ENCODE measurements around the gene CILP.

Gene CILP

GRCh38 chr15:65180167-65180566 is 31.1 kb downstream of the CILP start:
- no peak for TF ChIP-seq POLR2AphosphoS5 (IDR thresholded peaks at IDR 0.05; ENCODE audit: low read depth, low read length)
- no peak for TF ChIP-seq TAF1 (IDR thresholded peaks at IDR 0.05; ENCODE audit: borderline replicate concordance, insufficient read depth, low read length)
- TF ChIP-seq SIN3A (IDR thresholded peaks at IDR 0.05; ENCODE audit: borderline replicate concordance, insufficient read depth, low read length), result no peak
- TF ChIP-seq, protein P1, sequence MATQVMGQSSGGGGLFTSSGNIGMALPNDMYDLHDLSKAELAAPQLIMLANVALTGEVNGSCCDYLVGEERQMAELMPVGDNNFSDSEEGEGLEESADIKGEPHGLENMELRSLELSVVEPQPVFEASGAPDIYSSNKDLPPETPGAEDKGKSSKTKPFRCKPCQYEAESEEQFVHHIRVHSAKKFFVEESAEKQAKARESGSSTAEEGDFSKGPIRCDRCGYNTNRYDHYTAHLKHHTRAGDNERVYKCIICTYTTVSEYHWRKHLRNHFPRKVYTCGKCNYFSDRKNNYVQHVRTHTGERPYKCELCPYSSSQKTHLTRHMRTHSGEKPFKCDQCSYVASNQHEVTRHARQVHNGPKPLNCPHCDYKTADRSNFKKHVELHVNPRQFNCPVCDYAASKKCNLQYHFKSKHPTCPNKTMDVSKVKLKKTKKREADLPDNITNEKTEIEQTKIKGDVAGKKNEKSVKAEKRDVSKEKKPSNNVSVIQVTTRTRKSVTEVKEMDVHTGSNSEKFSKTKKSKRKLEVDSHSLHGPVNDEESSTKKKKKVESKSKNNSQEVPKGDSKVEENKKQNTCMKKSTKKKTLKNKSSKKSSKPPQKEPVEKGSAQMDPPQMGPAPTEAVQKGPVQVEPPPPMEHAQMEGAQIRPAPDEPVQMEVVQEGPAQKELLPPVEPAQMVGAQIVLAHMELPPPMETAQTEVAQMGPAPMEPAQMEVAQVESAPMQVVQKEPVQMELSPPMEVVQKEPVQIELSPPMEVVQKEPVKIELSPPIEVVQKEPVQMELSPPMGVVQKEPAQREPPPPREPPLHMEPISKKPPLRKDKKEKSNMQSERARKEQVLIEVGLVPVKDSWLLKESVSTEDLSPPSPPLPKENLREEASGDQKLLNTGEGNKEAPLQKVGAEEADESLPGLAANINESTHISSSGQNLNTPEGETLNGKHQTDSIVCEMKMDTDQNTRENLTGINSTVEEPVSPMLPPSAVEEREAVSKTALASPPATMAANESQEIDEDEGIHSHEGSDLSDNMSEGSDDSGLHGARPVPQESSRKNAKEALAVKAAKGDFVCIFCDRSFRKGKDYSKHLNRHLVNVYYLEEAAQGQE (IDR thresholded peaks at IDR 0.05; ENCODE audit: insufficient read depth in 1 of 2, low read depth in 2 of 2, low read length in 2 of 2), result no peak
- no peak for TF ChIP-seq FOXP2 (optimal IDR thresholded peaks at IDR 0.05; ENCODE audit: borderline replicate concordance, extremely low read depth, extremely low read length, insufficient read depth)

GRCh38 chr15:65177901-65178300 is 33.4 kb downstream of the CILP start:
- TF ChIP-seq, protein P1 (IDR thresholded peaks at IDR 0.05; ENCODE audit: insufficient read depth in 1 of 2, low read depth in 2 of 2, low read length in 2 of 2), result no peak
- TF ChIP-seq POLR2AphosphoS5 (IDR thresholded peaks at IDR 0.05; ENCODE audit: low read depth, low read length) (no peak), FOXP2 (optimal IDR thresholded peaks at IDR 0.05; ENCODE audit: borderline replicate concordance, extremely low read depth, extremely low read length, insufficient read depth) (no peak), TAF1 (IDR thresholded peaks at IDR 0.05; ENCODE audit: borderline replicate concordance, insufficient read depth, low read length) (no peak), SIN3A (IDR thresholded peaks at IDR 0.05; ENCODE audit: borderline replicate concordance, insufficient read depth, low read length) (no peak)

- TF ChIP-seq FOXP2 (optimal IDR thresholded peaks at IDR 0.05; ENCODE audit: borderline replicate concordance, extremely low read depth, extremely low read length, insufficient read depth) (no peak), TAF1 (IDR thresholded peaks at IDR 0.05; ENCODE audit: borderline replicate concordance, insufficient read depth, low read length) (no peak), POLR2AphosphoS5 (IDR thresholded peaks at IDR 0.05; ENCODE audit: low read depth, low read length) (no peak), SIN3A (IDR thresholded peaks at IDR 0.05; ENCODE audit: borderline replicate concordance, insufficient read depth, low read length) (no peak)
- TF ChIP-seq, protein P1 (IDR thresholded peaks at IDR 0.05; ENCODE audit: insufficient read depth in 1 of 2, low read depth in 2 of 2, low read length in 2 of 2), result no peak
Measured at GRCh38 chr15:65176056-65176455, 35.2 kb downstream of the CILP start.

DNA sequence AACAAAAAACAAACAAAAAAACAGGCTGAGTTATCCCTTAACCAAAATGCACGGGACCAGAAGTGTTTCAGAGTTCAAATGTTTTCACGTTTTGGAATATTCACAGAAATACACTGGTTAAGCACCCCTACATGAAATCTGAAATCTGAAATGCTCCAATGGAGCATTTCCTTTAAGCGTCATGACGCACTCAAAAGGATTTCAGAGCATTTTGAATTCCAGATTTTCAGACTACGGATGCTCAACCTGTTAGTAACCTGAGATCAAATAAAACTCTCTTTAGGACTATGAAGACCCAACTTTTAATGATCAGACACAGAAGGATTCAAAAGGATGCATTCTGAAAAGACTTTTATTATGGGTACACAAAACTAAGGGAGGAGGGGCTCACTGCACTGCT is 35.8 kb downstream of the CILP start:
- TF ChIP-seq POLR2AphosphoS5 (IDR thresholded peaks at IDR 0.05; ENCODE audit: low read depth, low read length) (no peak), FOXP2 (optimal IDR thresholded peaks at IDR 0.05; ENCODE audit: borderline replicate concordance, extremely low read depth, extremely low read length, insufficient read depth) (no peak), TAF1 (IDR thresholded peaks at IDR 0.05; ENCODE audit: borderline replicate concordance, insufficient read depth, low read length) (no peak), SIN3A (IDR thresholded peaks at IDR 0.05; ENCODE audit: borderline replicate concordance, insufficient read depth, low read length) (no peak)
- TF ChIP-seq, protein P1 (IDR thresholded peaks at IDR 0.05; ENCODE audit: insufficient read depth in 1 of 2, low read depth in 2 of 2, low read length in 2 of 2), result no peak

- TF ChIP-seq TAF1 (IDR thresholded peaks at IDR 0.05; ENCODE audit: borderline replicate concordance, insufficient read depth, low read length) (no peak), POLR2AphosphoS5 (IDR thresholded peaks at IDR 0.05; ENCODE audit: low read depth, low read length) (no peak), FOXP2 (optimal IDR thresholded peaks at IDR 0.05; ENCODE audit: borderline replicate concordance, extremely low read depth, extremely low read length, insufficient read depth) (no peak), SIN3A (IDR thresholded peaks at IDR 0.05; ENCODE audit: borderline replicate concordance, insufficient read depth, low read length) (no peak)
- TF ChIP-seq, protein P1 (IDR thresholded peaks at IDR 0.05; ENCODE audit: insufficient read depth in 1 of 2, low read depth in 2 of 2, low read length in 2 of 2), result no peak
Measured at GRCh38 chr15:65174509-65174908, 36.8 kb downstream of the CILP start.
